AG09309 (cell line): ENCODE data around the gene FXR2.

Experiments
- DNase-seq: peaks from one replicate; pipeline ENCODE4 v3.0.0-alpha.2; 2010; ENCODE audit warnings: low read depth
- H3K4me3 ChIP-seq: 2 replicates; pipeline ENCODE4 v1.5.1; 2011; ENCODE audit warnings: mild to moderate bottlenecking, low read depth, low read length, moderate library complexity; ENCODE audit not compliant: control insufficient read depth
- CTCF ChIP-seq: IDR thresholded peaks from 2 replicates; pipeline ENCODE4 v1.5.1; 2011; ENCODE audit warnings: mild to moderate bottlenecking, low read depth, low read length, inconsistent platforms; ENCODE audit not compliant: insufficient read depth, control insufficient read depth; ENCODE audit errors: missing control alignments

FXR2 gene

GRCh38 chr17:7582396-7583252 lies 32.1 kb downstream of the FXR2 start:
- DNase-seq: no peak
- no peak for TF ChIP-seq CTCF
- H3K4me3 ChIP-seq: peak overlapping the region; percentile 68

- DNase-seq: no peak
- TF ChIP-seq CTCF: no peak
- no peak overlapping the region for H3K4me3 ChIP-seq
Observed at GRCh38 chr17:7580604-7581575, 33.8 kb downstream of the FXR2 start.

- no peak for DNase-seq
- peak overlapping the region; percentile 4 for H3K4me3 ChIP-seq
- TF ChIP-seq CTCF: no peak
Observed at GRCh38 chr17:7579834-7580603, 34.7 kb downstream of the FXR2 start.

- DNase-seq: peak; percentile 70
- no peak for TF ChIP-seq CTCF
- H3K4me3 ChIP-seq: peak within 1 kb of the TSS; percentile 15
Observed at GRCh38 chr17:7579001-7579833, 35.5 kb downstream of the FXR2 start, which contains the start of gene CD68. Gene CD68, plus strand, starts transcription at chr17:7579638. Its CDS starts 40 bp downstream, at chr17:7579678.

- no peak for TF ChIP-seq CTCF
- DNase-seq: no peak
Observed at GRCh38 chr17:7577327-7578199, 37.1 kb downstream of the FXR2 start.

More at GRCh38 chr17:7577327-7578199, 37.1 kb downstream of the FXR2 start:
- no peak overlapping the region for H3K4me3 ChIP-seq
